Stimulated activated CD4-positive, alpha-beta T cell treated with anti-CD3 and anti-CD28 coated beads, Interleukin-12 subunit alpha, Interleukin-12 subunit beta, amount 100 ng/mL, for 4 hours (primary cell): Measurements from ENCODE around the gene SAMD13.
A peak's percentile ranks its signal among the peaks of the same experiment; 100 is the strongest.

Experiments used
- DNase-seq: peaks from one replicate; pipeline ENCODE4 v3.0.0-alpha.2; 2020

SAMD13 gene

GRCh38 chr1:84301004-84301784, at the start of gene SAMD13:
Gene SAMD13, plus strand, starts transcription at chr1:84301708. Its CDS starts 1,527 bp downstream, at chr1:84303235.
- peak; percentile 13 for DNase-seq

GRCh38 chr1:84253036-84253435, 48.5 kb upstream of the SAMD13 start:
- no peak for DNase-seq

GRCh38 chr1:84253891-84254290, 47.6 kb upstream of the SAMD13 start:
- DNase-seq, result no peak

GRCh38 chr1:84254703-84255238, 46.7 kb upstream of the SAMD13 start:
- no peak for DNase-seq

GRCh38 chr1:84255582-84255981, 45.9 kb upstream of the SAMD13 start:
- no peak for DNase-seq

- no peak for DNase-seq
These were observed 43.9 kb upstream of the SAMD13 start for GRCh38 chr1:84257617-84258016.

GRCh38 chr1:84259376-84259775, 42.1 kb upstream of the SAMD13 start:
- no peak for DNase-seq

GRCh38 chr1:84259989-84260388, 41.5 kb upstream of the SAMD13 start:
- no peak for DNase-seq

GRCh38 chr1:84260852-84261518, 40.5 kb upstream of the SAMD13 start:
- no peak for DNase-seq

- DNase-seq, result no peak
These were observed 36.5 kb upstream of the SAMD13 start for GRCh38 chr1:84264961-84265360.

- DNase-seq, result no peak
These were observed 35.6 kb upstream of the SAMD13 start for GRCh38 chr1:84265867-84266266.

GRCh38 chr1:84266748-84267147, 34.8 kb upstream of the SAMD13 start:
- DNase-seq, result no peak

- no peak for DNase-seq
These were observed 34.0 kb upstream of the SAMD13 start for GRCh38 chr1:84267476-84267875.

- DNase-seq, result no peak
These were observed 33.2 kb upstream of the SAMD13 start for GRCh38 chr1:84268346-84268745.

- DNase-seq, result no peak
These were observed 32.2 kb upstream of the SAMD13 start for GRCh38 chr1:84269306-84269705.

GRCh38 chr1:84271441-84272151, 29.9 kb upstream of the SAMD13 start:
- DNase-seq, result no peak

- DNase-seq, result no peak
These were observed 29.1 kb upstream of the SAMD13 start for GRCh38 chr1:84272401-84272800.

- DNase-seq, result no peak
These were observed 24.0 kb upstream of the SAMD13 start for GRCh38 chr1:84277343-84278059.

GRCh38 chr1:84278905-84279304, 22.6 kb upstream of the SAMD13 start:
- no peak for DNase-seq

- DNase-seq, result no peak
These were observed 20.6 kb upstream of the SAMD13 start for GRCh38 chr1:84280912-84281311.

- no peak for DNase-seq
These were observed 18.7 kb upstream of the SAMD13 start for GRCh38 chr1:84282780-84283333.

- DNase-seq, result no peak
These were observed 18.1 kb upstream of the SAMD13 start for GRCh38 chr1:84283381-84283780.

GRCh38 chr1:84286071-84286470, 15.4 kb upstream of the SAMD13 start:
- no peak for DNase-seq
